Right atrium auricular region (tissue), 2 donors: ENCODE data around the gene CMTR1. TPM values are rescaled to one million over a fixed set of nuclear protein-coding genes. Genes with fewer than 3 reads are reported as not detected.
A peak's percentile ranks its signal among the peaks of the same experiment; 100 is the strongest.
"Not testable (repeated sequence)": the region's sequence is repeated elsewhere in the genome, so short reads cannot be mapped to it uniquely, and the experiment has no call there.

Experiments
- DNase-seq: peaks from one replicate; pipeline ENCODE4 v3.0.0-alpha.2; 2019; ENCODE audit warnings: low spot score
- H3K27ac ChIP-seq, 2 donors: fragments of 200-600 bp; sonication (generic); 1 replicate in 1 of 2; 2 replicates in 1 of 2; pipeline ENCODE4 v1.5.1; 2016 to 2019
- H3K27me3 ChIP-seq, 2 donors: fragments of 200-600 bp; sonication (generic); one replicate each; pipeline versions ENCODE4 v1.5.1 to v1.6.0; 2017 to 2019
- H3K36me3 ChIP-seq: fragments of 200-600 bp; sonication (generic); one replicate; pipeline ENCODE4 v1.5.1; 2016
- H3K4me1 ChIP-seq, 2 donors: fragments of 200-600 bp; sonication (generic); one replicate each; pipeline versions ENCODE4 v1.5.1 to v1.6.0; 2017 to 2019
- H3K4me3 ChIP-seq, 2 donors: fragments of 200-600 bp; sonication (generic); 1 replicate in 1 of 2; 2 replicates in 1 of 2; pipeline ENCODE4 v1.5.1; 2017 to 2019; ENCODE audit warnings: mild to moderate bottlenecking in 1 of 2, moderate library complexity in 1 of 2
- H3K9me3 ChIP-seq, 2 donors: fragments of 200-600 bp; sonication (generic); one replicate each; pipeline ENCODE4 v1.5.1; 2019
- CTCF ChIP-seq, 2 donors: fragments of 200-600 bp; sonication (generic); IDR thresholded peaks; one replicate each; pipeline ENCODE4 v1.5.1; 2019; ENCODE audit warnings: antibody characterized with exemption in 2 of 2
- total RNA-seq, 2 donors: library from RNA; depleted of rRNA; stranded (reverse); fragments of >200 nt; gene quantifications; one replicate each; pipeline ENCODE4 v1.1.0, GENCODE V29; 2016

Gene CMTR1
- total RNA-seq, 2 donors from 2014 or later, result 20.4 to 21.1 TPM

GRCh38 chr6:37438930-37439329, 5.9 kb downstream of the CMTR1 start:
- no peak overlapping the region for H3K27ac ChIP-seq
- no peak overlapping the region for H3K4me3 ChIP-seq
- H3K36me3 ChIP-seq, result peaks cover 32% of the 10 kb centered on the region
- H3K9me3 ChIP-seq, result no peaks in the 10 kb centered on the region
- H3K4me1 ChIP-seq, result peaks cover 0 to 62% of the 10 kb centered on the region in 2 donors
- TF ChIP-seq CTCF (IDR thresholded peaks at IDR 0.05), result no peak
- DNase-seq, result no peak
- H3K27me3 ChIP-seq, result no peaks in the 10 kb centered on the region

- H3K36me3 ChIP-seq, result peaks cover 44% of the 10 kb centered on the region
- no peaks in the 10 kb centered on the region for H3K27me3 ChIP-seq
- DNase-seq, result no peak
- H3K4me1 ChIP-seq, result peaks cover 0 to 50% of the 10 kb centered on the region in 2 donors
- no peak overlapping the region for H3K27ac ChIP-seq
- no peak for TF ChIP-seq CTCF (IDR thresholded peaks at IDR 0.05)
- H3K4me3 ChIP-seq, result no peak overlapping the region
- H3K9me3 ChIP-seq, result no peaks in the 10 kb centered on the region
Observed at GRCh38 chr6:37441651-37442050, 8.6 kb downstream of the CMTR1 start.

- DNase-seq, result no peak
- Histone ChIP-seq H3K27ac (peak overlapping the region; percentile 54 to 73), H3K36me3 (peaks cover 43% of the 10 kb centered on the region)
Observed at GRCh38 chr6:37442416-37443215, 9.6 kb downstream of the CMTR1 start.

GRCh38 chr6:37443216-37443542, 10.2 kb downstream of the CMTR1 start:
- H3K27me3 ChIP-seq, H3K9me3 ChIP-seq: not testable (repeated sequence)
- peaks cover 42% of the 10 kb centered on the region for H3K36me3 ChIP-seq

More at GRCh38 chr6:37442416-37443215, 9.6 kb downstream of the CMTR1 start:
- Histone ChIP-seq H3K4me3 (peak overlapping the region in 1 of 2 donors; percentile 22), H3K27me3 (no peaks in the 10 kb centered on the region), H3K9me3 (no peaks in the 10 kb centered on the region), H3K4me1 (peaks cover 0 to 50% of the 10 kb centered on the region in 2 donors)
- no peak for TF ChIP-seq CTCF (IDR thresholded peaks at IDR 0.05)

GRCh38 chr6:37449984-37450383, 17.0 kb downstream of the CMTR1 start:
- no peak for TF ChIP-seq CTCF (IDR thresholded peaks at IDR 0.05)
- no peak overlapping the region for H3K4me3 ChIP-seq
- H3K36me3 ChIP-seq, result peaks cover 74% of the 10 kb centered on the region
- H3K4me1 ChIP-seq, result peaks cover 0 to 7% of the 10 kb centered on the region in 2 donors
- H3K9me3 ChIP-seq, result no peaks in the 10 kb centered on the region
- DNase-seq, result no peak
- no peaks in the 10 kb centered on the region for H3K27me3 ChIP-seq
- no peak overlapping the region for H3K27ac ChIP-seq

More at GRCh38 chr6:37443216-37443542, 10.2 kb downstream of the CMTR1 start:
- Histone ChIP-seq H3K27ac (peak overlapping the region; percentile 54 to 73), H3K4me1 (peaks cover 0 to 50% of the 10 kb centered on the region in 2 donors), H3K4me3 (peak overlapping the region in 1 of 2 donors; percentile 22)
- not testable (repeated sequence) for DNase-seq

GRCh38 chr6:37451441-37452193, 18.6 kb downstream of the CMTR1 start:
- Histone ChIP-seq H3K36me3 (peaks cover 73% of the 10 kb centered on the region), H3K4me1 (peaks cover 0 to 14% of the 10 kb centered on the region in 2 donors), H3K4me3 (no peak overlapping the region), H3K27ac (no peak overlapping the region), H3K9me3 (no peaks in the 10 kb centered on the region), H3K27me3 (no peaks in the 10 kb centered on the region)
- TF ChIP-seq CTCF (IDR thresholded peaks at IDR 0.05), result no peak
- no peak for DNase-seq
